Astrocyte of the spinal cord (primary cell): Measurements from ENCODE around the gene TRRAP.
"Not testable (repeated sequence)": the region's sequence is repeated elsewhere in the genome, so short reads cannot be mapped to it uniquely, and the experiment has no call there.

ENCODE experiments used
- DNase-seq: peaks from one replicate; pipeline ENCODE4 v3.0.0; 2011; ENCODE audit warnings: low read depth, low spot score
- H3K4me3 ChIP-seq: 2 replicates; pipeline ENCODE4 v1.5.1; 2011; ENCODE audit warnings: low read depth, mild to moderate bottlenecking, low read length, moderate library complexity
- CTCF ChIP-seq: IDR thresholded peaks from 2 replicates; pipeline ENCODE4 v1.5.1; 2012; ENCODE audit warnings: low read depth, mild to moderate bottlenecking, low read length, inconsistent platforms
- in situ Hi-C: cut with HindIII; loops from 2 replicates; pipeline ENCODE4 v1.10.0; 2017; ENCODE audit warnings: low sequenced_read_pairs

TRRAP gene

DNA sequence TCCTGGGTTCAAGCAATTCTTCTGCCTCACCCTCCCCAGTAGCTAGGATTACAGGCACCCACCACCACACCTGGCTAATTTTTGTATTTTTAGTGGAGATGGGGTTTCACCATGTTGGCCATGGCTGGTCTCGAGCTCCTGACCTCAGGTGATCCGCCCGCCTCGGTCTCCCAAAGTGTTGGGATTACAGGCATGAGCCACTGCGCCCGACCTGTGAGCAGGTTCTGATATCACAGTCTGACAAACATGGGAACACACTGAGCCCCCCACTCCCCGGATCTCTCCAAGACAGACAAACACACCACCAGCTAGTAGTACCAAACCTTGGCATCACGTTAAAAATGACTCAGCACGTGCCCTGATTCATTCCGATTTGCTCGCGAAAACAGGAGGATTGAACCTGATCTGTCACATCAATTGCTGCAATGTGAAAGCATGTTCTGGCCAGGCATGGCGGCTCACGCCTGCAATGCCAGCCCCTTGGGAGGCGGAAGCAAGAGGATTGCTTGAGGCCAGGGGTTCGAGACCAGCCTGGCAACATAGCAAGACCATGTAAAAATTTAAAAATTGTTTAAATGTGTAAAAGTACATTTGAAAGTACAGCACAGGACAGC, 159.1 kb downstream of the TRRAP start:
- in situ Hi-C loops: no loop called here
- no peak for TF ChIP-seq CTCF
- H3K4me3 ChIP-seq: no peak overlapping the region
- DNase-seq: no peak

DNA sequence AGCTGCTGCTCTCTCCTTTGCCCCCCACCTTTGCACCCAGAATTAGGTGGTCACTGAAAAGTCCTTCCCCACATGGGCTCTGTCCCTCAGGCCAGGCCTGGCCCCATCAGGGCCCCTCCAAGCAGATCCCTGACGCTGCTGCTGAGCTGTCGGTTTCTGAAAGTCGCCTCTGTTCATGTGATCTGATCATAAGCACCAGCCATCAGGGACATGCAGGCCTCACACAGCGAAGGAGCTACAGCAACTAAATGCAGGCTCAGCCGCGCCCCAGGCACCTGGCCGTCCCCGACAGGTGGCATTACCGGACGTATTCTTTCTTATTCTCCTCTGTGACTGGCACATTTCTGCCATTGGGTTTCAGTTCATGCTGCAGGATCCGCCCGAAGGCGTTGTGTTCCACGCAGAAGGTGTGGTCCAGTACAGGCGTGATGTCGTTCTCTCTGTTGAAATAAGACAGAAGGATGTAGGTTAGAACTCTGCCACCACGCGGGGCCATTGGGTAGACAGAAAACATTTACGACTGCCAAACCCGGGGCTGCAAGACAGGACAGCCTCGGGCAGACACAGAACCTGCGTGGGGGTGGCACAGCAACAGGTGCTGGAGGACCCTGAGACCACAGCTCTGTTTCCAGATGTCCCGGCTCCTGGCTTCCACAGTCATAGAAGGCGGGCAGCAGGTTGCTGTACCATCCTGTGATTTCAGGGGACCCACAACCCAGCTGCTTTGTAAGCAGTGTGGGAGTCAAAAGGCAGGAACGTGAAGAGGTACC, 159.9 kb downstream of the TRRAP start:
- DNase-seq: no peak
- no peak overlapping the region for H3K4me3 ChIP-seq
- no peak for TF ChIP-seq CTCF
- in situ Hi-C loops: no loop called here

DNA sequence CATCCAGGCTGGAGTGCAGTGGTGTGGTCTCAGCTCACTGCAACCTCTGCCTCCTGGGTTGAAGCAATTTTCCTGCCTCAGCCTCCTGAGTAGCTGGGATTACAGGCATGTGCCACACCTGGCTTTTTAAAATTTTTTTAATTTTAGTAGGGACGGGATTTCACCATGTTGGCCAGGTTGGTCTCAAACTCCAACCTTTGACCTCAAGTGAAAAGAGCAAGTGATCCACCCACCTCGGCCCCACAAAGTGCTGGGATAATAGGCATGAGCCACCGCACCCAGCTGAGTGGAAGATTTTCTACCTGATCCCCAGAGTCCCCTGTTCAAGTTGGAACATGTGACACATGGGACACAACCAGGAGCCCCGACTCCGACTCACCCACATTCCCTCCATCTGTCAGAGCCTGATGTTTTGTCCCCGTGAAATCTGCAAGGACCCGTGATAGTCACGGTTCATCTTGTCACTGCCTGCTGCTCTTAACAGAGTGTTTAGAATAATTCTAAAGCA, 161.1 kb downstream of the TRRAP start:
- in situ Hi-C loops: no loop called here
- no peak overlapping the region for H3K4me3 ChIP-seq
- no peak for DNase-seq
- TF ChIP-seq CTCF: no peak

DNA sequence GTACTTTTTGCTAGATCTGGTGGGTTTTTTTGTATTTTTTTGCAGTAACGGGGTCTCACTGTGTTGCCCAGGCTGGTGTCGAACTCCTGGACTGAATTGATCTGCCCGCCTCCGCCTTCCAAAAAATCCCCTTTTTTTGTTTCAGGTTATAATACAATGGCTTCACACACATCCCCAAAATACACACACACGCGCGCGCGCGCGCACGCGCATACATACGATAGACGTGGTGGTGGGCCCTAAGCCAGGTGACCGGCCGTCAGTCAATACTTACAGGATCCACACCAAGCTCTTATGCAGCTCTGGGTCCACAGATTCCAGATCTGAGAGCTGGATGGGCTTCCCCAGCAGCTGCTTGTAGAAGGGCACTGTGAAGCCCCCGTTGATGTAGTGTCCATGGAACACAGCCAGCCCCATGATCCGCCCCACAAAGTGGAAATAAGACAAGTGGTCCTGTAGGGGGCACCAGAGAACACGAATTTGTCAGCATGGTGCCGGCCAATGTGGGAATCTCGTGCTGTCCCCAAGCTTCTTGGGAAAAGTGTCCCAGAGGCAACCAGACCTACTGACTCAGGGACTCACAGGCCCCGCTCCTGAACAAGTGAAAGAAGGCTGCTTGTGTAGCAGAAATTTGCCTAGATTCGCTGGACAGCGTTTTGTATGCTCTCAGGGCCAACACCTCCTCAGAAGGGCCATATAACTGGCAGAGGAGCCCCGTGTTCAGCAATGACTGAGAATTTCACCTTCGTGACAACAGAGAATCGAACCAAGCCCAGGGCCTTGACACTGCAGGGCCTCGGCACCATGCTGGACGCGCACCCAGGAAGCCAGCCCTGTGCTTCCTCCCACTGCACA, 162.0 kb downstream of the TRRAP start:
- in situ Hi-C loops: no loop called here
- TF ChIP-seq CTCF: peak; percentile 65
- H3K4me3 ChIP-seq: no peak overlapping the region
- DNase-seq: peak; percentile 82

- DNase-seq: no peak
- no peak for TF ChIP-seq CTCF
- in situ Hi-C loops: no loop called here
- no peak overlapping the region for H3K4me3 ChIP-seq
Observed at GRCh38 chr7:99041526-99041925, 163.2 kb downstream of the TRRAP start.

- in situ Hi-C loops: no loop called here
- peak; percentile 50 for DNase-seq
- no peak overlapping the region for H3K4me3 ChIP-seq
- no peak for TF ChIP-seq CTCF
Observed at GRCh38 chr7:99042957-99043356, 164.6 kb downstream of the TRRAP start.

GRCh38 chr7:99044858-99045257, 166.5 kb downstream of the TRRAP start:
- H3K4me3 ChIP-seq, DNase-seq, in situ Hi-C loops: not testable (repeated sequence)

GRCh38 chr7:99046262-99046661, 167.9 kb downstream of the TRRAP start:
- in situ Hi-C loops, DNase-seq, H3K4me3 ChIP-seq: not testable (repeated sequence)
